Osteoblast (primary cell): ENCODE measurements around the gene PDCD7. TPM values are rescaled to one million over a fixed set of nuclear protein-coding genes. Genes with fewer than 3 reads are reported as not detected.
"Not testable (repeated sequence)": the region's sequence is repeated elsewhere in the genome, so short reads cannot be mapped to it uniquely, and the experiment has no call there.

Experiments
- DNase-seq: peaks from one replicate; pipeline ENCODE4 v3.0.0; 2011; ENCODE audit warnings: low spot score, mixed read lengths; ENCODE audit not compliant: insufficient read length; ENCODE audit errors: missing footprints
- H2AFZ ChIP-seq: 2 replicates; pipeline ENCODE4 v1.6.0; 2011; ENCODE audit warnings: mild to moderate bottlenecking, low read length
- H3K27ac ChIP-seq: 2 replicates; pipeline ENCODE4 v1.5.1; 2011; ENCODE audit warnings: mild to moderate bottlenecking, low read depth, low read length, moderate library complexity
- H3K27me3 ChIP-seq: 2 replicates; pipeline ENCODE4 v1.6.0; 2012; ENCODE audit warnings: mild to moderate bottlenecking, control low read depth, inconsistent platforms, low read length, moderate library complexity; ENCODE audit not compliant: insufficient read depth
- H3K36me3 ChIP-seq: 2 replicates; pipeline ENCODE4 v1.5.1; 2011; ENCODE audit warnings: mild to moderate bottlenecking, low read length, control low read depth, moderate library complexity; ENCODE audit not compliant: insufficient read depth
- H3K4me1 ChIP-seq: 2 replicates; pipeline ENCODE4 v1.5.1; 2011; ENCODE audit warnings: mild to moderate bottlenecking, low read length, control low read depth, moderate library complexity; ENCODE audit not compliant: insufficient read depth
- H3K4me2 ChIP-seq: 2 replicates; pipeline ENCODE4 v1.6.0; 2011; ENCODE audit warnings: mild to moderate bottlenecking, low read length; ENCODE audit not compliant: insufficient read depth
- H3K4me3 ChIP-seq: fragments of 200-600 bp; sonication (generic); 3 replicates; pipeline ENCODE4 v1.5.1; 2012; ENCODE audit warnings: mild to moderate bottlenecking, low read length, inconsistent platforms; ENCODE audit not compliant: insufficient read depth
- H3K79me2 ChIP-seq: 2 replicates; pipeline ENCODE4 v1.6.0; 2012; ENCODE audit warnings: mild to moderate bottlenecking, low read length, control low read depth, inconsistent platforms; ENCODE audit not compliant: insufficient read depth
- H3K9me3 ChIP-seq: 2 replicates; pipeline ENCODE4 v1.5.1; 2011; ENCODE audit warnings: low read depth, low read length, control low read depth
- H4K20me1 ChIP-seq: 2 replicates; pipeline ENCODE4 v1.6.0; 2012; ENCODE audit warnings: mild to moderate bottlenecking, low read length, control low read depth; ENCODE audit not compliant: insufficient read depth
- CTCF ChIP-seq: IDR thresholded peaks from 2 replicates; pipeline ENCODE4 v1.5.1; 2011; ENCODE audit warnings: mild to moderate bottlenecking, low read depth, low read length, moderate library complexity; ENCODE audit errors: extremely low read depth
- total RNA-seq: library from RNA; depleted of rRNA; stranded (reverse); fragments of >200 nt; gene quantifications from 2 replicates; pipeline ENCODE4 v1.2.3, GENCODE V29; 2012

The PDCD7 gene
- total RNA-seq, 1 donor: 19.5 TPM

- Histone ChIP-seq H3K27me3 (no peaks in the 10 kb centered on the region), H2AFZ (no peak overlapping the region), H3K4me2 (no peak overlapping the region), H3K36me3 (peaks cover 13% of the 10 kb centered on the region), H4K20me1 (no peaks in the 10 kb centered on the region), H3K27ac (no peak overlapping the region), H3K9me3 (no peaks in the 10 kb centered on the region), H3K4me1 (no peaks in the 10 kb centered on the region), H3K79me2 (no peaks in the 10 kb centered on the region), H3K4me3 (no peak overlapping the region)
- no peak for TF ChIP-seq CTCF
- DNase-seq: no peak
Observed at GRCh38 chr15:65146438-65146837, 12.8 kb upstream of the PDCD7 start.

DNA sequence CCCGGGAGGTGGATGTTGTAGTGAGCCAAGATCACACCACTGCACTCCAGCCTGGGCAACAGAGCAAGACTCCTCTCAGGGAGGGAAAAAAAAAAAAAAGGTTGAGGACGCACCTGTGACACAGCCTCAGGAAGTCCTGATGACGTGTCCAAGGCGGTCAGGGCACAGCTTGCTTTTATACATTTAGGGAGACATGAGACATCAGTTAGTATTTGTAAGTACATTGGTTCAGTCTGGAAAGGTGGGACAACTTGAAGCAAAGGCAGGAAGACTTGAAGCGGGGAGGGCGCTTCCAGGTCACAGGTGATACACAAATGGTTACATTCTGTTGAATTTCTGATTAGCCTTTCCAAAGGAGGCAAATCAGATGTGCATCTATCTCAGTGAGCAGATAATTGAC, 5.0 kb upstream of the PDCD7 start:
- not testable (repeated sequence) for H2AFZ ChIP-seq, H3K4me3 ChIP-seq, H3K4me2 ChIP-seq, H3K4me1 ChIP-seq, H4K20me1 ChIP-seq, H3K27ac ChIP-seq, DNase-seq, H3K36me3 ChIP-seq, H3K9me3 ChIP-seq, H3K79me2 ChIP-seq, H3K27me3 ChIP-seq

DNA sequence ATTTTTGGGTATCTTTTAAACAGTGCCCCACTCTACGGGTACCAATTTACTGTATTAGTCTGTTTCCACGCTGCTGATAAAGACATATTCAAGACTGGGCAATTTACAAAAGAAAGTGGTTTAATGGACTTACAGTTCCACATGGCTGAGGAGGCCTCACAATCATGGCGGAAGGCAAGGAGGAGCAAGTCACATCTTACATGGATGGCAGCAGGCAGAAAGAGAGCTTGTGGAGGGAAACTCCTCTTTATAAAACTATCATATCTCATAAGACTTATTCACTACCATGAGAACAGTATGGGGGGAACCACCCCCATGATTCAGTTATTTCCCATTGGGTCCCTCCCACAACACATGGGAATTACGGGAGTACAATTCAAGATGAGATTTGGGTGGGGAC, 4.3 kb upstream of the PDCD7 start:
- not testable (repeated sequence) for DNase-seq, H2AFZ ChIP-seq, H3K4me2 ChIP-seq, H4K20me1 ChIP-seq, H3K4me3 ChIP-seq, H3K27me3 ChIP-seq, H3K27ac ChIP-seq, H3K36me3 ChIP-seq, H3K4me1 ChIP-seq, H3K9me3 ChIP-seq, H3K79me2 ChIP-seq

DNA sequence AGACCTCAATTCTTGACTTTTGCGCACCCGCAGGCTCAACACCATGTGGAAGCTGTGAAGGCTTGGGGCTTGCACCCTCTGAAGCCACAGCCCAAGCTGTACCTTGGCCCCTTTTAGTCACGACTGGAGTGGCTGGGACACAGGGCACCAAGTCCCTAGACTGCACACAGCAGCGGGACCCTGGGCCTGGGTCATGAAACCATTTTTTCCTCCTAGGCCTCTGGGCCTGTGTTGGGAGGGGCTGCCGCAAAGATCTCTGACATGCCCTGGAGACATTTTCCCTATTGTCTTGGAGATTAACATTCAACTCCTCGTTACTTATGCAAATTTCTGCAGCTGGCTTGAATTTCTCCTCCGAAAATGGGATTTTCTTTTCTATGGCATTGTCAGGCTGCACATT, 3.5 kb upstream of the PDCD7 start:
- H3K4me2 ChIP-seq, H3K27me3 ChIP-seq, DNase-seq, H2AFZ ChIP-seq, H3K36me3 ChIP-seq, H3K4me1 ChIP-seq, H3K4me3 ChIP-seq, H3K9me3 ChIP-seq, H4K20me1 ChIP-seq, H3K27ac ChIP-seq, H3K79me2 ChIP-seq: not testable (repeated sequence)

DNA sequence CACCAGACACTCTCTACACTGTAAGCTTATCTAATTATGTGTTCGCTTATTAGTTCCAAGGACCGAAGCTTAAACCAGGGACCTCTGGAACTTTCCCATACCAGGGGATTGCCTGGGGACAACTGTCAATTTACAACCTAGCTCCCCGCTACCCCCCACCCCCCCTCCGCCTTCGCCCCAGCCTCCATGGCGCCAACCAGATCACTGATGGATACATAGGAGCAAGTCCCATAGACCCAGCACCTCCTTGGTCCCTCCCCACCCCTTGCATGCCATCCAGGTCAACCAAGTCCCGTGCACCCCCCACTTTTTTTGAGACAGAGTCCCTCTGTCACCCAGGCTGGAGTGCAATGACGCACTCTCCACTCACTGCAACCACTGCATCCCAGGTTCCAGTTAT, 930 bp upstream of the PDCD7 start:
- H4K20me1 ChIP-seq: peaks cover 17% of the 10 kb centered on the region
- TF ChIP-seq CTCF: no peak
- DNase-seq: peak; percentile 61
- peaks cover 10% of the 10 kb centered on the region for H3K4me1 ChIP-seq
- peak overlapping the region; percentile 96 for H3K4me2 ChIP-seq
- H3K27me3 ChIP-seq: no peaks in the 10 kb centered on the region
- H3K9me3 ChIP-seq: no peaks in the 10 kb centered on the region
- H2AFZ ChIP-seq: no peak overlapping the region
- peaks cover 11% of the 10 kb centered on the region for H3K36me3 ChIP-seq
- no peak overlapping the region for H3K4me3 ChIP-seq
- peaks cover 32% of the 10 kb centered on the region for H3K79me2 ChIP-seq
- no peak overlapping the region for H3K27ac ChIP-seq
